ENCODE results near the gene FBXL13.

Gene FBXL13

DNA sequence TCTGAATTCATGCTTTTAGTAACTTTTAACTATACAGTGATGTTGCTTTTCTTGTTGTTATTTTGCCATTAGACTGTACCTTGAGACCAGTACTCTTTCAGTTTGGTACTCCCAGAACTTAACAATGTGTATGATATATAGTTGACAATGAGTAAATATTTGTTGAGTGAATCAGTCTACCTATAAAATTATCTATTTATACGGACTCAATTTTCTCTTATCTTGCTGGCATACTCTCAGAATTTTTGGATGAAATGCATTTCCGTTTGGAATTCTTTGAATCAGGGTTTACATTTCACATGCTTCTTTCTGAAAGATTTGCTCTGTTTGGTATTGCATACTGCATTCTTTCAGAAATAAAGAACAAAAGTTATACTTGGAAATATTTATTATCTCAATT is 209.6 kb downstream of the FBXL13 start:
- no peaks in the 10 kb centered on the region; the same call in 1 of the 2 replicates for H3K27me3 ChIP-seq (ENCODE audit: insufficient read depth, low read length)
- H3K9me2 ChIP-seq (ENCODE audit: low read depth, low read length) = no peaks in the 10 kb centered on the region
- H3K4me3 ChIP-seq (ENCODE audit: low read depth, low read length, poor library complexity, severe bottlenecking) = no peak overlapping the region
- no peaks in the 10 kb centered on the region for H3F3A ChIP-seq (ENCODE audit: insufficient read depth, low read length)
- H3K36me3 ChIP-seq (ENCODE audit: insufficient read depth, low read length) = no peaks in the 10 kb centered on the region
- H3K9me3 ChIP-seq (ENCODE audit: low read length) = no peaks in the 10 kb centered on the region
- no peaks in the 10 kb centered on the region for H3K4me1 ChIP-seq (ENCODE audit: insufficient read depth, low read length, severe bottlenecking)
- TF ChIP-seq, protein P1, sequence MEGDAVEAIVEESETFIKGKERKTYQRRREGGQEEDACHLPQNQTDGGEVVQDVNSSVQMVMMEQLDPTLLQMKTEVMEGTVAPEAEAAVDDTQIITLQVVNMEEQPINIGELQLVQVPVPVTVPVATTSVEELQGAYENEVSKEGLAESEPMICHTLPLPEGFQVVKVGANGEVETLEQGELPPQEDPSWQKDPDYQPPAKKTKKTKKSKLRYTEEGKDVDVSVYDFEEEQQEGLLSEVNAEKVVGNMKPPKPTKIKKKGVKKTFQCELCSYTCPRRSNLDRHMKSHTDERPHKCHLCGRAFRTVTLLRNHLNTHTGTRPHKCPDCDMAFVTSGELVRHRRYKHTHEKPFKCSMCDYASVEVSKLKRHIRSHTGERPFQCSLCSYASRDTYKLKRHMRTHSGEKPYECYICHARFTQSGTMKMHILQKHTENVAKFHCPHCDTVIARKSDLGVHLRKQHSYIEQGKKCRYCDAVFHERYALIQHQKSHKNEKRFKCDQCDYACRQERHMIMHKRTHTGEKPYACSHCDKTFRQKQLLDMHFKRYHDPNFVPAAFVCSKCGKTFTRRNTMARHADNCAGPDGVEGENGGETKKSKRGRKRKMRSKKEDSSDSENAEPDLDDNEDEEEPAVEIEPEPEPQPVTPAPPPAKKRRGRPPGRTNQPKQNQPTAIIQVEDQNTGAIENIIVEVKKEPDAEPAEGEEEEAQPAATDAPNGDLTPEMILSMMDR (IDR thresholded peaks at IDR 0.05; ENCODE audit: low read length) = no peak
- no peak for TF ChIP-seq EZH2 (IDR thresholded peaks at IDR 0.05; ENCODE audit: borderline replicate concordance, low read length)
- H4K20me1 ChIP-seq (ENCODE audit: insufficient read depth, low read length) = no peaks in the 10 kb centered on the region
- H3K27ac ChIP-seq (ENCODE audit: low read depth, low read length, poor library complexity, severe bottlenecking) = no peak overlapping the region
- H2AFZ ChIP-seq (ENCODE audit: low read length) = no peak overlapping the region
- no peak overlapping the region for H3K9ac ChIP-seq (ENCODE audit: low read length)
- H3K79me2 ChIP-seq (ENCODE audit: insufficient read depth, low read length) = no peaks in the 10 kb centered on the region
- no peak overlapping the region for H3K4me2 ChIP-seq (ENCODE audit: low read length)

DNA sequence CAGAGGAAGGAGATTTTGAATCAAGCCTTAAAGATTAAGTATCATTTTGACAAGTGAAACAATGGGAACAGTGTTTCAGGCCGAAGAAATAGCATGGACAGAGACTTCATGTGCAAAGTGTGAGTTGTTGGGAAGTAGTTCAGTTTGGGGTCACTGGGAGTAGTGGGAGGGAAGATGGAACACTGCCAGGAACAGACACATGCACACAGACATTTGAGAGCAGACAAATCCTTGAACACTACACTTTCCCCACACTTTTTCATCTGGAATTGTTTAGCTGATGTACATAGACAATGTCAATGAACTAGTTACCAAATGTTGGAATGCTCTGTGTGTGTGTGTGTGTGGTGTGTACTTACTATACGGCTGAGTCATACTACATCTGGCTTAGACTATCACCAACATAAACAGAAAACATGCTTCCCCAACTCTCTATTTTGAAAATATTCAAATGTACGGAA is 214.2 kb downstream of the FBXL13 start:
- no peaks in the 10 kb centered on the region for H3K9me2 ChIP-seq (ENCODE audit: low read depth, low read length)
- no peaks in the 10 kb centered on the region for H3F3A ChIP-seq (ENCODE audit: insufficient read depth, low read length)
- no peak for TF ChIP-seq EZH2 (IDR thresholded peaks at IDR 0.05; ENCODE audit: borderline replicate concordance, low read length)
- TF ChIP-seq, protein P1 (IDR thresholded peaks at IDR 0.05; ENCODE audit: low read length) = no peak
- H3K4me3 ChIP-seq (ENCODE audit: low read depth, low read length, poor library complexity, severe bottlenecking) = no peak overlapping the region
- H3K27me3 ChIP-seq (ENCODE audit: insufficient read depth, low read length) = no peaks in the 10 kb centered on the region; the same call in 1 of the 2 replicates
- H3K4me1 ChIP-seq (ENCODE audit: insufficient read depth, low read length, severe bottlenecking) = no peaks in the 10 kb centered on the region
- no peak overlapping the region for H2AFZ ChIP-seq (ENCODE audit: low read length)
- no peaks in the 10 kb centered on the region for H3K79me2 ChIP-seq (ENCODE audit: insufficient read depth, low read length)
- H4K20me1 ChIP-seq (ENCODE audit: insufficient read depth, low read length) = no peaks in the 10 kb centered on the region
- no peak overlapping the region for H3K9ac ChIP-seq (ENCODE audit: low read length)
- H3K27ac ChIP-seq (ENCODE audit: low read depth, low read length, poor library complexity, severe bottlenecking) = no peak overlapping the region
- H3K36me3 ChIP-seq (ENCODE audit: insufficient read depth, low read length) = no peaks in the 10 kb centered on the region
- no peak overlapping the region for H3K4me2 ChIP-seq (ENCODE audit: low read length)
- no peaks in the 10 kb centered on the region for H3K9me3 ChIP-seq (ENCODE audit: low read length)

GRCh38 chr7:102859799-102860125 is 214.8 kb downstream of the FBXL13 start:
- H3K27ac ChIP-seq (ENCODE audit: low read depth, low read length, poor library complexity, severe bottlenecking) = no peak overlapping the region
- no peaks in the 10 kb centered on the region for H3K79me2 ChIP-seq (ENCODE audit: insufficient read depth, low read length)
- H3K9me2 ChIP-seq (ENCODE audit: low read depth, low read length) = no peaks in the 10 kb centered on the region
- H2AFZ ChIP-seq (ENCODE audit: low read length) = no peak overlapping the region
- no peaks in the 10 kb centered on the region for H3K9me3 ChIP-seq (ENCODE audit: low read length)
- H4K20me1 ChIP-seq (ENCODE audit: insufficient read depth, low read length) = no peaks in the 10 kb centered on the region
- H3K4me2 ChIP-seq (ENCODE audit: low read length) = no peak overlapping the region
- no peaks in the 10 kb centered on the region for H3K36me3 ChIP-seq (ENCODE audit: insufficient read depth, low read length)
- H3K27me3 ChIP-seq (ENCODE audit: insufficient read depth, low read length) = no peaks in the 10 kb centered on the region; the same call in 1 of the 2 replicates
- no peaks in the 10 kb centered on the region for H3K4me1 ChIP-seq (ENCODE audit: insufficient read depth, low read length, severe bottlenecking)
- H3K4me3 ChIP-seq (ENCODE audit: low read depth, low read length, poor library complexity, severe bottlenecking) = no peak overlapping the region
- H3F3A ChIP-seq (ENCODE audit: insufficient read depth, low read length) = no peaks in the 10 kb centered on the region
- H3K9ac ChIP-seq (ENCODE audit: low read length) = no peak overlapping the region
- TF ChIP-seq, protein P1 (IDR thresholded peaks at IDR 0.05; ENCODE audit: low read length) = no peak
- TF ChIP-seq EZH2 (IDR thresholded peaks at IDR 0.05; ENCODE audit: borderline replicate concordance, low read length) = no peak
